HG03521 (cell line): Measurements from ENCODE around the gene C19orf18.
"Not testable (repeated sequence)": the region's sequence is repeated elsewhere in the genome, so short reads cannot be mapped to it uniquely, and the experiment has no call there.

Source experiments
- ATAC-seq: cut with Tn5 transposase; IDR thresholded peaks from one replicate; pipeline ENCODE4 v1.9.1; 2021; ENCODE audit warnings: mild to moderate bottlenecking, moderate library complexity; ENCODE audit not compliant: unreplicated experiment

C19orf18 gene

DNA sequence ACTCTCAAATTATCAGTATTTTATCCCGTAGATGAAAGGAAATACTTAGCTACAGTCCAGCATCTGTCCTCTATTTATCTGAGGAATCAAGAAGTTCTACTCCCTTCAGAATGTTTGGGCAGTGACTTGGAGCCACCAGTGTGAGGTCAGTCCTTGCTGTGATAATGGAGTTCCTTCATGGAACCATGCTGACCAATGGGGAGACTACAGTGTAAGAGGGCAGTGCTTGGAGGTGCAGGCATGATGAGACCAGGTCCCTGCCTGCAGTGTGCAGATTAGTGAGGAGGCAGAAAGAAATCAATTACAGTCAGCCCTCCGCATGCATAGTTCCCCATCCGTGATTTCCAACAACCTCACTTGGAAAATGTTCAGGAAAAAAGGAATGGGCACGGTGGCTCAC lies at the start of gene C19orf18:
Gene C19orf18, minus strand, starts transcription at position 101 of the 400 bp plus-strand sequence. CDS start 102 bp downstream, outside the sequence.
- no peak for ATAC-seq

- ATAC-seq: no peak
These were observed 47.9 kb upstream of the C19orf18 start for GRCh38 chr19:58022283-58022660.

DNA sequence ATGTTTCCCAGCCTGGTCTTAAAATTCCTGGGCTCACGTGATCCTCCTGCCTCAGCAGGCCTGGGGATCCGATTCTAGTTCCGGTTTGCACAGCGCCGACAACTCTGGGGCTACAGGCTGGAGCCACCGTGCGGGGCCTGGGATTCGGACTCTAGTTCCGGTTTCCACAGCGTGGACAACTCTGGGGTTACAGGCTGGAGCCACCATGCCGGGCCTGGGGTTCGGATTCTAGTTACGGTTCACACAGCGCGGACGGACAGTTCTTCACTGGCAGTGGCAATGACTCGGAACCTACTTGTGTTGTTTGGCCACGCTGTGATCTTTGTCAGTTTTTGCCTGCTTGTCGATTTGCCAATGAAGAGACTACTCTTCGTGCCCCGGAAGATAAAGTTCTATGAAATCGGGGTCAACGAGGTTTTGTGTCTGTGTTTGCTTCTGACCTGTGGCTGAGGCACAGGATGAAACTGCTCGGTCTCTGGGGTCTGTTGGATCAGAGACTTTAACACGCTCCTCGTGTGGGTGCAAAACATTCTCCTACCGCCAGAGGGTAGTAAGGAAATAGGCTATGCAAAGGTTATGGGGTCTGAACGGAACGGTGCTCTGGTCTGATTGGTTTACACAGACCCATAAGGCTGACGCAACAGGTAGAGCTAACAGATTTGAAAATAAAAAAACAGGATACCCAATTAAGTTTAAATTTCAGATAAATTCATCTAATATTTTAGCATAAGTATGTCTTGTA lies 47.4 kb upstream of the C19orf18 start:
- no peak for ATAC-seq

DNA sequence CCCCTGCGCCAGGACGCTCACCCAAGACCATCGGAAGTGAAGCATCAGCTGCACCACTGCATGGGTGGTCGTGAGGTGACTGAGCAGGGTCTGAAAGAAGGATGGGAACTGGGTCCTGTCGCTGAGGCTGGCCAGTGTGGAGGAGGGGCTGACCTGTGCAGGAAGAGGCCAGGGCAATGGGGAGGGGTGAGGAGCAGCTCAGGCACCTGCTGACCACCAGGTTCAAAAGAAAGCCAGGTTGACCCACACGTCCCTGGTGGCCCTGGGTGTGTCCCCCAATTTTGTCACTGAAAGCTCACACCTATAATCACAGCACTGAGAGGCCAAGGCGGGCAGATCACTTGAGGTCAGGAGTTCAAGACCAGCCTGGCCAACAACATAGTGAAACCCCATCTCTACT lies 45.8 kb upstream of the C19orf18 start:
- ATAC-seq: no peak

DNA sequence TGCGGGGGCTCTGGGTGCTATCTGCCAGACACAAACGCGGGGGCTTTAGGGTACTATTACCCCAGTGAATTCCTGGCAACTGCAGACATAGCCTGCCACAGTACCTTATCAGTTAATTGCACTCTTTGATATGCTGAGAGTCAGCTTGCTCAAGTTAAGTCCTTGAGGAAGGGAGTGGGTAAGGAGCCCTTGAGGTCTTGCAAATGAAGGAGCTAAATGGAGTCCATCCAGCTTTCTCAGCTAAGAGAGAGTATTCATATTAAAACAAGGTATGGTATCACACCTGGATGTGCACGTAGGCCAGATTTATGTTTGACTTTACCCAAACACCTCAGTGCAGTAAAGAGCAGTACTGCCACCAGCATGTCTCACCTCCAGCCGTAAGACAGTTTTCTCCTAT lies 39.8 kb upstream of the C19orf18 start:
- no peak for ATAC-seq

GRCh38 chr19:58010507-58010906 lies 36.2 kb upstream of the C19orf18 start:
- no peak for ATAC-seq

GRCh38 chr19:58009666-58010301 lies 35.5 kb upstream of the C19orf18 start:
- ATAC-seq: peak; percentile 48

DNA sequence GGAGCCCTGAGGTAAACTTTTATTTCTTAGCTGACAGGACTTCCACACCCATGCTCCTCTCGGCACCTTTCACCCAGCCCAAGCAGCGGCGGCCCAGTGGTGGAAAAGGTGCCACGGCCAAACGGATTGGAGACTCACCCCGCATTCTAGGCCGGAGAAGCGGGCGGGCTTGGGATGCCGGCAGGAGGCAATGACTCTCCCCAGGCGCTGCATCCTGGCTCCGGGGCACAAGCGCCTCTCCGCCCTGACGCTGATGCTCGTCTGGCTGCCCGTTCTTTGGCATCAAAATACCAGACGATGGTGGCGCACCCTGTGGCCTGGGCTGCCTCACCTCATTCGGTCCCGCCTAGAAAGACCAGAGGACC lies 34.9 kb upstream of the C19orf18 start:
- no peak for ATAC-seq

DNA sequence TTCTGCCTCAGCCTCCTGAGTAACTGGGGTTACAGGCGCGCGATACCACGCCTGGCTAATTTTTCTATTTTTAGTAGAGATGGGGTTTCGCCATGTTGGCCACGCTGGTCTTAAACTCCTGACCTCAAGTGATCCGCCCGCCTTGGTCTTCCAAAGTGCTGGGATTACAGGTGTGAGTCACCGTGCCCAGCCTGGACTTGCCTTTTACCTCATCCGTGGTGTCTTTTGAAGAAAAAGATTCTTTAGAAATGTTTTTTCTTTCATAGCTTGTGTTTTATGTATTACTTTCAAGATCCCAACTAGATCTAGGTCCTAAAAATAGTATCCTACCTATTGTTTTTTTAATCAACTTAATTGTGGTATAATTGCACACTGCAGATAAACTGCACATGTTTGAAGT lies 34.5 kb upstream of the C19orf18 start:
- ATAC-seq: not testable (repeated sequence)

- no peak for ATAC-seq
These were observed 33.0 kb upstream of the C19orf18 start for GRCh38 chr19:58007285-58007684.

DNA sequence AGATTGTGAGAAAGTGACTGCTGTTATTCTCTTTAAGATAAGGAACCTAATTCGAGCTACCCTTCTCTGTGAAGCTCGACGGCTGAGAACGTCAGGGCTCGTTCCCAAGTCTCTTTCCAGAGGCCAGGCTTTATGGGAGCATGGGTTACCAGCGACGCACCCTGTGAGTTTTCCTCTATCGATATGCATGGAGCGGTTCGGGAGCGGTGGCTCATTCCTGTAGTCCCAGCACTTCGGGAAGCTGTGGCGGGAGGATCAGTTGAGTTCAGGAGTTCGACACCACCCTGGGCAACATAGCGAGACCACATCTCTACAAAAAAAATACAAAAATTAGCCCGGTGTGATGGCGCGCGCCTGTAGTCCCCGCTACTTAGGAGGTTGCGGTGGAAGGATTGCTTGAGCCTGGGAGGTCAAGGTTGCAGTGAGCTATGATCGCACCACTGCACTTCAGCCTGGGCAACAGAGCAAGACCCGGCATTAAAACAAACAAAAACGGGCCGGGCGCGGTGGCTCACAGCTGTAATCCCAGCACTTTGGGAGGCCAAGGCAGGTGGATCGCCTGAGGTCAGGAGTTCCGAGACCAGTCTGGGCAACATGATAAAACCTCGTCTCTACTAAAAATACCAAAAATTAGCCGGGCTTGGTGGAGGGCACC lies 29.0 kb upstream of the C19orf18 start:
- ATAC-seq: no peak

GRCh38 chr19:58002384-58003173 lies 28.2 kb upstream of the C19orf18 start, which contains the start of gene ZNF606:
TSS of gene ZNF606 (minus strand) at chr19:58002820. CDS start at chr19:58001319, 1,501 bp downstream.
- peak; percentile 86 for ATAC-seq

DNA sequence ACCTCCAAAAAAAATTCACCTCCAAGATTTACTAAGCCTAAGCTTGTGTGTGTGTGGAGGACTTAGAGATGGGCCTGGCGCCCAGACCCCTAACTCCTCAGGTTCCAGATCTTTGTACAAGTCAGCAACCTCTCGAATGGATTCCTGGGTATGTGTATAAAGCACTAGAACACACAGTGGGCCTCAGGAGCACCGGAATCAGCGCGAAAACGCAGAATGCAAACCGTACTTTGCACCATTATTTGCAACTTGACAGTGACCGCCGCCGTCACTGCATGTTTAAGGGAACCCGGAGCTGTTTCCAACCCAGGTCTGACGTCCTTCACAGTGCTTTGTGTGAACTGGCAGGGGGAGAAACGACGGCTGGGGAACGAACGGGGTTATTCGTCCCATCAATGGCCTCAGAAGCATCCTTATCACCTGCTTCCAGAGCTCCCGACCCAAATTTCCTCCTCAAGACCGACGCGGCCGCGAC lies 27.6 kb upstream of the C19orf18 start:
- ATAC-seq: no peak

DNA sequence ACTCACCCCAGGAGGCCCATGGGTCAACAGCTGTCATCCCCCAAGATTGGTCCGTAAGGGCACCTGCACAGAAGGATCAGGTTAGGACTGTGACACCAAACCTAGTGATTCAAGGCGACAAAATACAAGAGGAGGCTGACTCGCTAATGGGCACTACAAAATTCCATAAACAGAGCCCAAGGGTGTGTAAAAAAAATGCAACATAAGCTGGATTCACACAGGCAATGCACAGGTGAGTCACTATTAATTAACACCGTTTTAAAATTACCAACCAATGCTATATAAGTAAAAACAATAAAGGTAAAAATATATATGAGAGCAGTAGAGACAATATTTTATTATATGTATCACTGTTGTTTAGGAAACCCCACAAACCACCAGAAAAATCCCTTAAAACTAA lies 26.3 kb upstream of the C19orf18 start:
- no peak for ATAC-seq

GRCh38 chr19:57992841-57993240 lies 18.5 kb upstream of the C19orf18 start:
- no peak for ATAC-seq

GRCh38 chr19:57978586-57979289 lies 4.4 kb upstream of the C19orf18 start:
- ATAC-seq: no peak

DNA sequence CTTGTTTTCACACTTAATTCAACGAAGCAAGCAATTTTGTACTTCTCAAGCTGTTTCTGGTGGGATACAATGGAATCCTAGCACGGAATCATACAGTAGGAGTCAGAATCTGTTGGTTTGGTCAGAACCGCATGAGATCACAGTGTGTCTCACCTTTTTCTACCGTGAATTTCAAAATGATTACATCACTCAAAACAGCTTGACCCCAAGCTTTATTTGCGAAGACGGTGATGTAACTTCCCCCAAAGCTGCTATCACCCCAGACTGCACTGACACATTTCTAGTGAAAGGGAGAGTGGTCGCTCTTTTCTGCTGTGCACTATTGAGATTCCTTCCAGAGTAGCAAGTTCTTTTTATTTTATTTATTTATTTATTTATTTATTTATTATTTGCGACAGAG lies 9.6 kb downstream of the C19orf18 start:
- ATAC-seq: no peak

GRCh38 chr19:57961785-57962184 lies 12.5 kb downstream of the C19orf18 start:
- no peak for ATAC-seq

DNA sequence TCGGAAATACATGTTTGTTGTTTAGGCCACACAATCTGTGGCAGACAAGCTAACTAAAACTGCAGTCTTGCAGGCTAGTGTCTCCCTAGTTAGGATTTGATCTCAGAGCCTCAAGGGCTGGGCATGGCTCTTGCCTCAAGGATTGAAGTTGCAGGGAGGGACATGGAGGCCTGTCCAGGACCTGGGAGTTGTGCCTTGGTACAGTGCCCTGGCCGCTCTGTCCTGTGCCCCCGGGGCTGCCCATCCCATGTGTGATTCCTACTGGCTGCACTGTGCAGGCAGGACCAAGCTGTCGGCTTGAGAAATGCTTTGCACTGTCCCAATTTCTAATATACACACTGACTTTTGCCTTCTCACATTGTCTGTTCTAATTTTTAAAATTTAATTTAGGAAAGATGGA lies 19.3 kb downstream of the C19orf18 start:
- no peak for ATAC-seq

DNA sequence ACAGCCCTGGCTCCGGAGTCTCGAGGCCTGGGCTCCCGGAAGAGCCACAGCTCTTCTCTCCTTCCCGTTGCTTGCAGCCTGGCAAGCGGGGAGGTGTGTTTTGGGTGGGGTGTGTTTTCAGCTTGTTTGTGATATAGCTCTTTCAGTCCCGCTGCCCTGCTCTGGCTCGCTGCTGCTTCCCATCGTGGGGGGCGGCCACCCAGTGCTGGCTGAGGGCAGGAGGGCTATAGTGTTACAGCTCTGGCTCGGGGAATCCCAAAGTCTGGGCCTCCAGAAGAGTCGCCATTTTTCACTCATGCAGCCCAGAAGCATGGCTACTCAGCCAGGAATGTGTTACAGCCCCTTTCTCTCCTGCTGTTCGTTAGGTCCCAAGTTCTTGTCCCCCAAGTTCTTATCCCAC lies 24.6 kb downstream of the C19orf18 start:
- ATAC-seq: no peak
